Gastrocnemius medialis (tissue), 4 donors: ENCODE results near the gene MROH8.

Experiments
- POLR2A ChIP-seq, 2 donors: fragments of 450-650 bp; IDR thresholded peaks; one replicate each; pipeline ENCODE4 v1.6.1; 2017; ENCODE audit warnings: antibody characterized with exemption in 2 of 2, mild to moderate bottlenecking in 2 of 2, moderate library complexity in 2 of 2
- TF ChIP-seq, protein P1 (sequence below), 5 experiments: fragments of 450-650 bp in 3 of 5; fragments of 200-600 bp in 2 of 5; sonication (generic) in 2 of 5; IDR thresholded peaks in 4 of 5; conservative IDR thresholded peaks in 1 of 5; 1 replicate in 4 of 5; 2 replicates in 1 of 5; pipeline ENCODE4 v1.5.1; 2016 to 2019; ENCODE audit warnings: antibody characterized with exemption in 5 of 5, mild to moderate bottlenecking in 3 of 5, moderate library complexity in 3 of 5

DNA sequence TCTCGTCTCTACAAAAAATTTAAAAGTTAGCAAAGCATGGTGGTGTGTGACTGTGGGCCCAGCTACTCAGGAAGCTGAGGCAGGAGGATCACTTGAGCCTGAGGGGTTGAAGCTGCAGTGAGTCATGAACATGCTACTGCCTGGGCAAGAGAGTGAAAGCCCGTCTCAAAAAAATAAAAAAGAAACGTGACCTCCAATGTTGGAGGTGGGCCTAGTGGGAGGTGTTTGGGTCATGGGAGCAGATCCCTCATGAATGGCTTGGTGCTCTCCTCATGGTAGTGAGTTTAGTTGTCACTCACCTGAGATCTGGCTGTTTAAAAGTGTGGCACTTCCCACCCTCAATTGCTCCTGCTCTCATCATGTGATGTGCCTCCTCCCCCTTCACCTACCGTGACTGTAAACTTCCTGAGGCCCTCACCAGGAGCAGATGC, 107.9 kb downstream of the MROH8 start:
- TF ChIP-seq, protein P1, sequence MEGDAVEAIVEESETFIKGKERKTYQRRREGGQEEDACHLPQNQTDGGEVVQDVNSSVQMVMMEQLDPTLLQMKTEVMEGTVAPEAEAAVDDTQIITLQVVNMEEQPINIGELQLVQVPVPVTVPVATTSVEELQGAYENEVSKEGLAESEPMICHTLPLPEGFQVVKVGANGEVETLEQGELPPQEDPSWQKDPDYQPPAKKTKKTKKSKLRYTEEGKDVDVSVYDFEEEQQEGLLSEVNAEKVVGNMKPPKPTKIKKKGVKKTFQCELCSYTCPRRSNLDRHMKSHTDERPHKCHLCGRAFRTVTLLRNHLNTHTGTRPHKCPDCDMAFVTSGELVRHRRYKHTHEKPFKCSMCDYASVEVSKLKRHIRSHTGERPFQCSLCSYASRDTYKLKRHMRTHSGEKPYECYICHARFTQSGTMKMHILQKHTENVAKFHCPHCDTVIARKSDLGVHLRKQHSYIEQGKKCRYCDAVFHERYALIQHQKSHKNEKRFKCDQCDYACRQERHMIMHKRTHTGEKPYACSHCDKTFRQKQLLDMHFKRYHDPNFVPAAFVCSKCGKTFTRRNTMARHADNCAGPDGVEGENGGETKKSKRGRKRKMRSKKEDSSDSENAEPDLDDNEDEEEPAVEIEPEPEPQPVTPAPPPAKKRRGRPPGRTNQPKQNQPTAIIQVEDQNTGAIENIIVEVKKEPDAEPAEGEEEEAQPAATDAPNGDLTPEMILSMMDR (IDR thresholded peaks at IDR 0.05 in 4 of 5, conservative IDR thresholded peaks at IDR 0.05 in 1 of 5), result no peak
- no peak for TF ChIP-seq POLR2A (IDR thresholded peaks at IDR 0.05)
